SW 1271 (cell line): ENCODE data around the gene MACROD2.
"Not testable (repeated sequence)": the region's sequence is repeated elsewhere in the genome, so short reads cannot be mapped to it uniquely, and the experiment has no call there.

ENCODE experiments used
- DNase-seq, 2 experiments: peaks; one replicate each; lab custom pipeline; 2025; lab: John Stamatoyannopoulos, UW

Gene MACROD2

GRCh38 chr20:15756002-15756753 lies 1760.9 kb downstream of the MACROD2 start:
- DNase-seq = no peak

- DNase-seq = no peak
Measured at GRCh38 chr20:15756754-15757115, 1761.4 kb downstream of the MACROD2 start.

GRCh38 chr20:15759594-15759993 lies 1764.3 kb downstream of the MACROD2 start:
- no peak for DNase-seq

GRCh38 chr20:15760001-15760621 lies 1764.8 kb downstream of the MACROD2 start:
- no peak for DNase-seq

GRCh38 chr20:15763366-15763765 lies 1768.0 kb downstream of the MACROD2 start:
- DNase-seq = no peak

GRCh38 chr20:15767586-15767985 lies 1772.3 kb downstream of the MACROD2 start:
- DNase-seq = no peak

- DNase-seq = no peak
Measured at GRCh38 chr20:15767999-15768741, 1772.9 kb downstream of the MACROD2 start.

- DNase-seq = no peak
Measured at GRCh38 chr20:15772826-15773225, 1777.5 kb downstream of the MACROD2 start.

- no peak for DNase-seq
Measured at GRCh38 chr20:15774926-15775325, 1779.6 kb downstream of the MACROD2 start.

- no peak for DNase-seq
Measured at GRCh38 chr20:15776770-15777466, 1781.6 kb downstream of the MACROD2 start.

- no peak for DNase-seq
Measured at GRCh38 chr20:15784020-15784419, 1788.7 kb downstream of the MACROD2 start.

GRCh38 chr20:15789079-15789478 lies 1793.8 kb downstream of the MACROD2 start:
- DNase-seq = no peak

- DNase-seq = no peak
Measured at GRCh38 chr20:15792855-15793254, 1797.5 kb downstream of the MACROD2 start.

GRCh38 chr20:15794409-15794808 lies 1799.1 kb downstream of the MACROD2 start:
- DNase-seq = no peak

GRCh38 chr20:15795305-15796019 lies 1800.1 kb downstream of the MACROD2 start:
- no peak for DNase-seq

GRCh38 chr20:15799871-15800270 lies 1804.6 kb downstream of the MACROD2 start:
- no peak for DNase-seq

GRCh38 chr20:15802020-15802419 lies 1806.7 kb downstream of the MACROD2 start:
- no peak for DNase-seq

GRCh38 chr20:15805154-15805553 lies 1809.8 kb downstream of the MACROD2 start:
- no peak for DNase-seq

GRCh38 chr20:15806105-15806504 lies 1810.8 kb downstream of the MACROD2 start:
- no peak for DNase-seq

- no peak for DNase-seq
Measured at GRCh38 chr20:15807271-15807670, 1812.0 kb downstream of the MACROD2 start.

- DNase-seq = not testable (repeated sequence)
Measured at GRCh38 chr20:15807771-15808170, 1812.5 kb downstream of the MACROD2 start.

- DNase-seq = no peak
Measured at GRCh38 chr20:15811951-15812350, 1816.6 kb downstream of the MACROD2 start.
